GM21825 (cell line): ENCODE measurements around the gene TBCD.
A peak's percentile ranks its signal among the peaks of the same experiment; 100 is the strongest.

Experiments
- ATAC-seq: cut with Tn5 transposase; IDR thresholded peaks from one replicate; pipeline ENCODE4 v1.9.1; 2021; ENCODE audit warnings: mild to moderate bottlenecking, moderate library complexity; ENCODE audit not compliant: unreplicated experiment

TBCD gene

GRCh38 chr17:82867763-82868325 is 116.0 kb downstream of the TBCD start:
- ATAC-seq, result no peak

DNA sequence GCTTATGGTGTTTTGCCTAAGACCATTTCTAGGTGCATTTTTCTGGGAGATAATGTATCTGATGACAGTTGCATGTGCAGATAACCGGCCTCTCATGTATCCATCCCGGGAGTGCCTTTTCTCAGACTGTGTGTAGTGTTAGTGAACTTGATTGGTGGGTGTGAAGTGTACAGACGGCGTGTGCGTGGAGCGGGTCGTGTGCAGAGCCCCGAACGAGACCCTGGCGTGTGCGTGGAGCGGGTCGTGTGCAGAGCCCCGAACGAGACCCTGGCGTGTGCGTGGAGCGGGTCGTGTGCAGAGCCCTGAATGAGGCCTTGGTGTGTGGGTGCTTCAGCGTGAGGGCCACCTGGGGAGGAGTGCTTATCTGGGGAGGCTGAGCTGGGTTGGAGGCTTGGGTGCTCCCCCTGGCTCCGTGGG is 116.9 kb downstream of the TBCD start:
- no peak for ATAC-seq

- ATAC-seq, result no peak
Measured at GRCh38 chr17:82869536-82869935, 117.7 kb downstream of the TBCD start.

GRCh38 chr17:82870091-82870491 is 118.2 kb downstream of the TBCD start:
- ATAC-seq, result no peak

- ATAC-seq, result no peak
Measured at GRCh38 chr17:82870541-82870940, 118.7 kb downstream of the TBCD start.

DNA sequence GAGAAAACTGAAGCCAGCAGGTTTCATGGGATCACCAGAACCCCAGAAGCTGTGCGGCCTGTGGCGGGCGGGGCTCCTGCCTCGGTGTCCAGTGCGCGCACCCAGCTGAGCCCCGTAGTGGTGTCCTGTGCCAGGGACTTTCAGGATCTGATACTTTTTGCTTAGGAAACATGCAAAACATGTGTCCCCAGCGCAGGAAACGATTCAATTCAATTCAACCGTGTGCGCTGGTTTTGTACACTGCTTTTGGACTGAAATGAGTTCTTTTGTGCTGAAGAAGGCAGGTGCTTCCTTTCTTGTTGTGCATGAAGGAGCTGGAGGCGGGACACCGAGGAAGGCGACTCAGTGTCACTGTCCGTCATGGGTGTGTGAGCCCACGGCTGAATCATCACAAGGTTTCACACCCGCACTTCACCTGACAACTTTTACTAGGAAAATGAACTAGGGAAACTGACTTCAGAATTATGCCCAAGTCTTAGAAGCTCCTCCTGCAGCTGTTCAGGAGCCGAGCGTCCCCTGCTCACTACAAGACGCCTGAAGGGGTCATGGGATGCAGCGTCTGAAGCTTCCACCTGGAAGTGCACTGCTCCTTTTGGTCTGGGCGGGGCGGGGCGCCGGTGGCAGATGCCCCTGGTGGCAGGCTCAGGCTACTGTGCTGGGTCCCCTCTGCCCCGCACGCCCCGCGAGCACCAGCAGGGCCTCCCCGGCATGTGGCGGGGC is 119.4 kb downstream of the TBCD start:
- ATAC-seq, result peak; percentile 61

GRCh38 chr17:82871776-82872561 is 120.1 kb downstream of the TBCD start:
- no peak for ATAC-seq

DNA sequence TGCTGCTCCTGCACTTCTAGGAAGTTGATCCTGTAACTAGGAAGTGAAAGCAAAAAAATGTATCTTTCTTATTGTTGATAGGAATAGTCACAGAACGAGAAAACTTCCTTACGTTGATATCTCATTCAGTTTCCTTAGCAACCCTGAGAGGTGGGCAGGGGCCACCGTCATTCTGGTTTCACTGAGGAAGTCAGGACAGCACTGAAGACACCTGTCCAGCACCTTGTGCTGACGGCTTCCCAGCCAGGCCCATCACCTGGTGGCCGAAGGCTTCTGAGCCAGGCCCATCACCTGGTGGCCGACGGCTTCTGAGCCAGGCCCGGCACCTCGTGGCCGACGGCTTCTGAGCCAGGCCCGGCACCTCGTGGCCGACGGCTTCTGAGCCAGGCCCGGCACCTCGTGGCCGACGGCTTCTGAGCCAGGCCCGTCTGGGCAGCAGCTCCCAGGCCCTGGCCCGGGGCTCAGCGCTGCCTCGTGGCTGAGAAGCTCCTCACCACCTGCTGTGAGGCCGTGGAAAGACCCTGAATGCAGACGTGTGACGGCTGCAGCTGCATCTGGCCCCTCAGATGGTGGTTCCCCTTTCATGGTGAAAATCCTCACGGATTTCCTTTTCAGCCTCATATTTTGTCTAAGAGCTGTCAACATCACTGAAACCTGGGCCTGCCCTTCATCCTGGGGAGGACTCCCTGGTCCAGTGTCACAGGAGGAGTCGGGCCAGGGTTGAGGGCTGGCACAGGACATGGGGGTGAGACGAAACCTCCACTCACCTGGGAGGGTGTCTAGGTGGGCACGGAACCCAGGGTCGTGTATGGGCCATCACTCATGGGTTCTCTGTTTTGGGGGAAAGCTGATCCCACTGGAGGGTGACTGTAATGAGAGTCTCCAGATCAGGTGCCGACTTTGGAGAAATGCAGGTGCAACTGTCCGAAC is 121.0 kb downstream of the TBCD start:
- no peak for ATAC-seq

DNA sequence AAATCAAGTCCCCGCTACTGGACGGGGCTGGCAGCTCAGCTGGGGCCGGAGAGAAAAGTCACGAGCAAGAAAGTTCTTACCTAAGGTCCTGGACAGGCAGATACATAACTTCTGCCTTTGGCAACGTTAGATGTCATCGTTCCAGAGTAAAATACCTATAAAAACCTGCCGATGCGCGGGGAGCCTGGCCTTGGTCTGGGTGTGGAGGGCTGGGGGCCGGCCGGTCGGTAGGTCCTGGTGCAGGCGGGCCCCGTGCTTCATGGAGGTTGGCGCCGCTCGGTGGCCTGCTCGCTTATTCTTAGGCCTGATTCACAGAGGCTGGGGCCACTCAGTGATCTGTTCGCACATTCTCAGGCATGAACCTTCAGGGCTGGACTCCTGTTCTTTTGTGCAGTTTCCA is 121.7 kb downstream of the TBCD start:
- no peak for ATAC-seq

DNA sequence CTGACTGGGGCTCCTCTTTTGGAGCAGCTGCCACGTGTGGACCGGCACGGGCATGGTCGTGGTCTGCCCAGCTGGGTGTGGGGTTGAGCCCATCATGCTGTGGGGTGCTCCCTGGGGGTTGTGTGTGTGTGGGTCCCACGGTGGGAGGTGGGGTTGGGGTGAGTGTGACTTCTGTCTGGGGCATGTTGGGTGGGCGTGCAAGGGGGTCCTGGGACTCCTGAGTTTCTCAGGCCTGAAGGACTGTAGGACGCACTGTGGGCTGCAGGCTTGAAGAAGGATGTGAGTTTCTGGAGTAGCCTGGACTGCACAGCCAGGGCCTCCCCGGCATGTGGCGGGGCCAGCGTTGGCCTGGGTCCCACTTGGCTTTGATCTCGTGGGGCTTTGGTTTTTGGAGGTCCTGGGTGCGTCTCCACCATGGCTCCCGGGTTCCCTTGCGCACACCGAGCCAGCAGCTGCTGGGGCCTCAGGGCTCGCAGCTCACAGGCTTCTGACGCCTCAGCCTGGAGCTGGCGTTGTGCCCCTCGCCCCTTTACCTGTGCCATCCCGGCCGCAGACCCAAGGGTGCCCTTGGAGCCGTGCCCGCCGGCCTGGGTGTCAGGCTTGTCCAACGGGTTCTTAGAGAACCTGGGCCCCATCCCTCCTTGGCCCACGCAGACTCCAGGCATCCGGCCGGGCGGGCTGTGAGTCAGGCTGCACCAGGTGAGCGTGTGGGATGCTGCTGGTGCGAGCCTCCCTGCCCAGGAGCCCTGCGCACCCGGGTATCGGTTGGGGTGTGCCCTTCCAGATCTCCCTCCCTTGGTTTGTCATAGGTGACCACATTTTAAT is 122.4 kb downstream of the TBCD start:
- no peak for ATAC-seq

- ATAC-seq, result no peak
Measured at GRCh38 chr17:82875407-82875856, 123.6 kb downstream of the TBCD start.

DNA sequence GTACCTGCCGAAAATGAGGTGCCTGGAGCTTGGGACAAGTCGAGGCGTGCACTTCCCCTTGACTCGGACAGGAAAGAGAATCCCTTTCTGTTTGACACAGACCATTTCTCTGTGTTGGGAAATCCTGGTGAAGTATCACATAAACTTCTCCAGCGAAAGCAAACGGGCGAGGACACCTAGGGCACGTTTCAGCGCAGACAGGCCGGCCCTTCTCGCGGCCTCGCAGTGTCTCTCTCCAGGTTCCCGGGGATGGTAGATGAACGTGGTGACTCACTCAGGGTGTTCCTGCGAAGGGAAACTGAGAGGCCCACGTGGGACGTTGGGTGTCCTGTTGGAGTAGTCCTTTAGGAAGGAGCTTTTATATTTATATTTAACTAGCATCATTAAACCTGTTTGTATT is 124.3 kb downstream of the TBCD start:
- no peak for ATAC-seq

DNA sequence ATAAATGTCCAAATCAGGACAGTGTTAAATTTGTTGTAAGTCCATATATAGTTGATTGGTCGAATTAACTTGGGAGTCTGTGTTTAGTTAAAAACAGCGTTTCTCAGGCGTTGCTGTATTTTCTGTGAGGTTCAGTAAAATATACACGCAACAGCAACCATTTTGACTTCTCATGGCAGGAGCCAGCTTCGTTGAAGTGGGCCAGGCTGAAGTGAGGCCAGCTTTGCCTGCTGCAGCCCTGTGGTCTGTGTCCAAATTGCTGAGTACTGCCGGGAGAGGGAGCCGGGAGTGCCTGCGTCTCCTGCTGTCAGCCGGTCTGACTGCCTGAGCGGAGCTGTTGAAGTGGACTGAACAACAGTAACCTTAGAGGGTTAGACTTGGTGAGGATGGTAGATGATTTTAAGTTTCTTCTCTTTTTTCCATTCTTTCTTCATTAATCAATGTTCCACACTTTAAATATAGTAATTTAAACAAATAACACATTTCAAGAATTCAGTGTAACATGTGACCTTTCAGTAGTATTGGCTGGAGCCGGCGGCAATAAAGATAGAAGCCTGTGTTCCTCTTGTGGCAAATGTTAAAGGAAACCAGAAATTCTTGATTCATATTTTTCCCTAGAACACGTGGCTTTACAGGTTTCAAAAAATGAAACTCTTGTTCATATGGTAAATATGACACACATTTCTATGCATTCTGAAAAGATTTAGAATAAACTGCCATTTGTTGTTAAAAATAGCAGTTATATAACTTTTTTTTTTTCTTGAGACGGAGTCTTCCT is 124.9 kb downstream of the TBCD start:
- no peak for ATAC-seq

DNA sequence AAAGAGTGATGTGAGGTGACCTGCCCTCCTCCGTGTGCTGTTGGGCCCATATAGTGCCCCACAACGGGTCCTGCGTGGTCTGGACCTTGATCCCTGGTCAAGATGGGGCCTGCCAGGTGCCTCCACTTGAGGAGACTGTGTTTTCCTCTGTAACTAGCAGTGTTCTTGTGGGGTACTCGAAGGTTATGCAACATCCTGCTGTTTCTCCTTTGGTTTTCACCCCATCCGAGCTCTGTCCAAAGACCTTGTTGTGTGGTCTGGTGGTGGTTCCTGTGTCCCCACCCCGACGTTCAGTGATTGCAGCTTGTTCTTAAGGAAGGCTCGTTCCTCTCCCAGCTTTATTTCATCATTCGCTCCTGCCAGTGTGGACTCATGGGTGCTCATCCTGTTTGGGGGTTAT is 126.7 kb downstream of the TBCD start:
- no peak for ATAC-seq

GRCh38 chr17:82879241-82879640 is 127.4 kb downstream of the TBCD start:
- no peak for ATAC-seq

DNA sequence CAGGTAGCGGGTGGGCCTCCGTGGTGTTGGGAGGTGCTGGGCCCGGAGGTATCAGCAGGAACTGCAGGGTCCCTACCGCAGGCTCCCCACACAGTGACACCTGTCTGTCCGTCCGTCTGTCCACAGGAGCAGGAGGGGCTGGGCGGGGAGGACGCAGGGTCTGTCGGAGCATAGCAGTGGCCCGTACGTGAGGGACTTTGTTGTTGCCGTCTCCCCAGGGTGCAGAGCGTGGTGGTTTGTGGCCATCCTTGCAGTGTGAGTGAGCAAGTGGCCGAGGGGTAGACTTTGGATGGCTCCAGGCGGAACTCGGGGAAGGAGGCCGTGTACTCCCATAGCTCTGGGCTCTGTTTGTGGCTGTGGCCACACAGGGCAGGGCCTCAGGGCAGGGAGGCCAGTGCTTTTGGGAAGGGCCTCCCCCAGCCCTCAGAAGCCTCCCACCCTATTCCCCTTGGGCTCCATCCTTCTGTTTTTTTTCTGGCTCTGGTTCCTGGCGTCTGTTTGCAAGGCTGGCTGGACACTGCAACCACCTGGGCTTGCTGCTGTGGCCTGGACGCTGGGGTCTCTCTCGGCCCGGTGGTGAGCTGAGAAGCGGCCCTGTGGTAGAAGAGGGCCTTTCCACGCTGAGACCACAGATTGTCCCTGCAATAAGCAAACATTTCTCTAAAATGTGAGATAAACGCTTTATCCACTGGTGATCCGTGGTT is 128.9 kb downstream of the TBCD start:
- no peak for ATAC-seq

DNA sequence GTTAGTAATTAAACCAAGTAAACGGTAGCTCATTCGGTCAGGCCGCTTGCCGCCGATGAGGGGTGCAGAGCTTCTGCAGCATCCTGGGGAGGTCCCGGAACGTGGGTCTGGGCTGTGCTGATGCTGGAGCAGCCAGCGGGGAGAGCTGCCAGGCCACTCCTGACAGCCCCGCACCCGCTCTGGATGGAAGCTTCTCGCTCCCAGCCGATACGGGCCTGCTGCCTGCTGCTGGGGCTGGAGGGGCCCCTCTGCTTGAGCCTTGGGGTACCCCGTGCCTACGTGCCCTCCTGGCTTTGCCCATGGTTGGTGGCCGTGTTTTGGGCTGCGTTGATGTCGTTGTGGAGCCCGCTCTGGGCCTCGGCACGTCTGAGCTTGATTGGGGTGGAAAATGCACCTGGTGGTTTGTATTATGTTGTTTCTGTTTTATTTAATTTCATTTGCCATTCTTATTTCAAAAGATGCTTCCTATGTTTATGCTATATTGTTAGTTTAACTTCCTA is 129.5 kb downstream of the TBCD start:
- no peak for ATAC-seq

- ATAC-seq, result no peak
Measured at GRCh38 chr17:82881900-82882714, 130.2 kb downstream of the TBCD start.
